Lung (tissue), 12 donors: ENCODE data around the gene PTPRN2. TPM values are rescaled to one million over a fixed set of nuclear protein-coding genes. Genes with fewer than 3 reads are reported as not detected.
"Not testable (repeated sequence)": the region's sequence is repeated elsewhere in the genome, so short reads cannot be mapped to it uniquely, and the experiment has no call there.

ENCODE experiments used
- ATAC-seq: fragments of 200-7000 bp; cut with Tn5 transposase; one replicate; pipeline ENCODE4 v1.9.1; 2020; ENCODE audit warnings: moderate number of reproducible peaks; ENCODE audit not compliant: insufficient read depth, low FRiP score
- DNase-seq, 3 donors: peaks; one replicate each; pipeline ENCODE4 v3.0.0-alpha.2; 2013 to 2017
- H3K27ac ChIP-seq, 2 donors: one replicate each; pipeline ENCODE4 v1.5.1; 2013; ENCODE audit warnings: mild to moderate bottlenecking in 2 of 2, moderate library complexity in 2 of 2, control low read depth in 1 of 2, inconsistent platforms in 1 of 2, low read depth in 1 of 2, low read length in 1 of 2
- H3K27me3 ChIP-seq, 3 donors: one replicate each; pipeline ENCODE4 v1.5.1; 2013; ENCODE audit warnings: low read length in 2 of 3; ENCODE audit not compliant: control insufficient read depth in 3 of 3, insufficient read depth in 3 of 3
- H3K36me3 ChIP-seq, 4 donors: one replicate each; pipeline ENCODE4 v1.5.1; 2013; ENCODE audit warnings: low read length in 4 of 4, mild to moderate bottlenecking in 1 of 4, moderate library complexity in 1 of 4; ENCODE audit not compliant: control insufficient read depth in 4 of 4, insufficient read depth in 4 of 4
- H3K4me1 ChIP-seq, 5 donors: one replicate each; pipeline ENCODE4 v1.5.1; 2013; ENCODE audit warnings: low read length in 5 of 5, mild to moderate bottlenecking in 2 of 5, moderate library complexity in 1 of 5; ENCODE audit not compliant: control insufficient read depth in 5 of 5, insufficient read depth in 5 of 5
- H3K4me3 ChIP-seq: one replicate; pipeline ENCODE4 v1.5.1; 2013; ENCODE audit warnings: mild to moderate bottlenecking, control low read depth, moderate library complexity
- H3K9ac ChIP-seq, 2 donors: one replicate each; pipeline ENCODE4 v1.5.1; 2013; ENCODE audit warnings: low read length in 2 of 2, control low read depth in 1 of 2; ENCODE audit not compliant: insufficient read depth in 1 of 2
- H3K9me3 ChIP-seq, 4 donors: one replicate each; pipeline ENCODE4 v1.5.1; 2013; ENCODE audit warnings: low read length in 3 of 4, mild to moderate bottlenecking in 1 of 4, moderate library complexity in 1 of 4; ENCODE audit not compliant: control insufficient read depth in 4 of 4, insufficient read depth in 3 of 4
- CTCF ChIP-seq: IDR thresholded peaks from 2 replicates; pipeline ENCODE4 v1.5.1; 2012; ENCODE audit warnings: mild to moderate bottlenecking; ENCODE audit errors: control extremely low read depth, extremely low read depth
- WGBS, 2 donors: extraction: QIAGEN DNeasy Blood & Tissue Kit; methylation state at CpG; one replicate each; pipeline ENCODE4 v1.1.7; 2013; 5-methylcytosine and 5-hydroxymethylcytosine counted together
- polyA plus RNA-seq, 2 donors: library from polyadenylated mRNA; stranded (reverse); fragments of 200-250 nt; gene quantifications; one replicate each; pipeline ENCODE4 v1.2.1, GENCODE V29; 2013
- total RNA-seq, 2 donors: library from RNA; depleted of rRNA in 1 of 2; stranded (reverse); fragments of >200 nt in 1 of 2; gene quantifications; one replicate each; pipeline ENCODE4 v1.2.1, GENCODE V29; 2014 to 2021
- donor health status: control.
- donor health status: control.
- donor health status: Bipolar disorder and iron deficiency.
- donor health status: healthy.
- donor health status: DM: yes; HTN: yes; CAD: no.

Gene PTPRN2
- total and polyA plus RNA-seq, 4 donors, result 2.1 to 7.4 (median 4.4) TPM

DNA sequence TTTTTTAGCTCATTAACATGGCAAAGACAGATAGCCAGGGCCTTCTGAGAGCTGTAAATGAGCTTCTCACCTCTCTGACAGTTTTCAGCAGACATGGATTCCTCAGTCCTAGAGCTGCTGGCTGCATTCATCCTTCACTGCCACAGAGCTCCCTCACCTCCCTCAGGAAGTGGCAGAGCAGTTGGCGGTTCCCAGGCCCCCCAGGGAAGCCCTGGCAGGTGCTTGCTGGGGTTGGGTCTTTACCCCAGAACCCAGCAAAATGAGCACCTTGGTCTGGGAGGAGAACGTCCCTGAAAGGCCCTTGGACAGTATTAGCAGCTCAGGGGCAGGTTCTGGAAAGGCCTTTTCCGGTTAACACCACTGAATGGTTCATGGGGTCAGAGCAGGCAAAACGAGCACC lies 288.0 kb downstream of the PTPRN2 start:
- DNase-seq (no peak), ATAC-seq (no peak)
- H3K36me3 ChIP-seq, result no peaks in the 10 kb centered on the region
- no peak for TF ChIP-seq CTCF
- H3K27ac ChIP-seq, result no peak overlapping the region
- 65 to 75% methylated on average over 4 of the region's 4 CpGs for WGBS, 2 donors
- no peak overlapping the region for H3K4me3 ChIP-seq
- no peaks in the 10 kb centered on the region for H3K4me1 ChIP-seq
- no peaks in the 10 kb centered on the region for H3K27me3 ChIP-seq
- peaks cover 0 to 4% (median 0%) of the 10 kb centered on the region in 4 donors for H3K9me3 ChIP-seq
- H3K9ac ChIP-seq, result no peak overlapping the region

DNA sequence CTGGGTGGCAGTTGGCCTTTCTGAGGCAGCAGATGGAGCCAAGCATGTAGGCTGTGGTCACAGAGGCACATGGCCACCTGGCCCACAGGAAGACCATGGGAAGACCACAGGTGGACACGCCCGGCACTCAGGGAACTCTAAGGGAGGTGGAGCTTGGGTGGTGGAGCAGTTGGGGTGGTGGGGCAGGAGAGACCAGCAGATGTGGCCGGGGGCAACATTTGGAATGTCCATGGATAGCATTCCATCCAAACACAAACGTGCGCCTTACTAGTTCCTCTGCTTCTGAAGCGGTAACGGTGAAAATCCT lies 290.9 kb downstream of the PTPRN2 start:
- 92 to 94% methylated on average over 7 of the region's 7 CpGs for WGBS, 2 donors
- H3K4me1 ChIP-seq, result no peaks in the 10 kb centered on the region

GRCh38 chr7:158295966-158296797 lies 291.4 kb downstream of the PTPRN2 start:
- no peak for ATAC-seq
- Histone ChIP-seq H3K36me3 (no peaks in the 10 kb centered on the region), H3K27me3 (no peaks in the 10 kb centered on the region), H3K9me3 (peaks cover 0 to 7% (median under 1%) of the 10 kb centered on the region in 4 donors), H3K9ac (no peak overlapping the region), H3K4me1 (no peaks in the 10 kb centered on the region), H3K4me3 (no peak overlapping the region), H3K27ac (no peak overlapping the region)
- no peak for TF ChIP-seq CTCF
- WGBS, 2 donors, result 92 to 93% methylated on average over 16 of the region's 16 CpGs
- DNase-seq, result no peak

More for the DNA sequence above, 290.9 kb downstream of the PTPRN2 start:
- ATAC-seq, result no peak
- TF ChIP-seq CTCF, result no peak
- Histone ChIP-seq H3K4me3 (no peak overlapping the region), H3K27ac (no peak overlapping the region), H3K27me3 (no peaks in the 10 kb centered on the region), H3K9ac (no peak overlapping the region), H3K36me3 (no peaks in the 10 kb centered on the region), H3K9me3 (peaks cover 0 to 7% (median under 1%) of the 10 kb centered on the region in 4 donors)
- DNase-seq, result no peak

- DNase-seq, H3K27ac ChIP-seq: not testable (repeated sequence)
- 93 to 95% methylated on average over 24 to 29 of the region's 29 CpGs for WGBS, 2 donors
Observed at GRCh38 chr7:158294468-158295215, 293.0 kb downstream of the PTPRN2 start.

More at GRCh38 chr7:158294468-158295215, 293.0 kb downstream of the PTPRN2 start:
- H3K36me3 ChIP-seq, H3K27me3 ChIP-seq, H3K4me3 ChIP-seq, ATAC-seq, H3K4me1 ChIP-seq, H3K9ac ChIP-seq, H3K9me3 ChIP-seq: not testable (repeated sequence)
